ENCODE data around the gene PCNX4.

- TF ChIP-seq CTCF (IDR thresholded peaks at IDR 0.05) (no peak), POLR2AphosphoS5 (IDR thresholded peaks at IDR 0.05) (no peak)
Measured at GRCh38 chr14:60184905-60185555, 93.3 kb downstream of the PCNX4 start.
